C4-2B (cell line): ENCODE measurements around the gene P3H3.

ENCODE experiments used
- CTCF ChIP-seq: fragments of 450-650 bp; conservative IDR thresholded peaks from 2 replicates; pipeline ENCODE4 v1.5.1; 2017; ENCODE audit warnings: mild to moderate bottlenecking
- ZFX ChIP-seq: fragments of 450-650 bp; IDR thresholded peaks from 2 replicates; pipeline ENCODE4 v1.6.1; 2017

GRCh38 chr12:6827437-6827911, 733 bp upstream of the P3H3 start:
- TF ChIP-seq CTCF (no peak), ZFX (no peak)
